ENCODE data around the gene ZNF207.
"Not testable (repeated sequence)": the region's sequence is repeated elsewhere in the genome, so short reads cannot be mapped to it uniquely, and the experiment has no call there.

- TF ChIP-seq, protein P1, sequence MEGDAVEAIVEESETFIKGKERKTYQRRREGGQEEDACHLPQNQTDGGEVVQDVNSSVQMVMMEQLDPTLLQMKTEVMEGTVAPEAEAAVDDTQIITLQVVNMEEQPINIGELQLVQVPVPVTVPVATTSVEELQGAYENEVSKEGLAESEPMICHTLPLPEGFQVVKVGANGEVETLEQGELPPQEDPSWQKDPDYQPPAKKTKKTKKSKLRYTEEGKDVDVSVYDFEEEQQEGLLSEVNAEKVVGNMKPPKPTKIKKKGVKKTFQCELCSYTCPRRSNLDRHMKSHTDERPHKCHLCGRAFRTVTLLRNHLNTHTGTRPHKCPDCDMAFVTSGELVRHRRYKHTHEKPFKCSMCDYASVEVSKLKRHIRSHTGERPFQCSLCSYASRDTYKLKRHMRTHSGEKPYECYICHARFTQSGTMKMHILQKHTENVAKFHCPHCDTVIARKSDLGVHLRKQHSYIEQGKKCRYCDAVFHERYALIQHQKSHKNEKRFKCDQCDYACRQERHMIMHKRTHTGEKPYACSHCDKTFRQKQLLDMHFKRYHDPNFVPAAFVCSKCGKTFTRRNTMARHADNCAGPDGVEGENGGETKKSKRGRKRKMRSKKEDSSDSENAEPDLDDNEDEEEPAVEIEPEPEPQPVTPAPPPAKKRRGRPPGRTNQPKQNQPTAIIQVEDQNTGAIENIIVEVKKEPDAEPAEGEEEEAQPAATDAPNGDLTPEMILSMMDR (IDR thresholded peaks at IDR 0.05) = not testable (repeated sequence)
- TF ChIP-seq EZH2phosphoT487, EZH2 (IDR thresholded peaks at IDR 0.05): not testable (repeated sequence)
These were observed 33.3 kb upstream of the ZNF207 start for GRCh38 chr17:32316653-32317052.

Data from neural progenitor cell (in vitro differentiated cells).